ENCODE results near the gene PAPOLG.
A peak's percentile ranks its signal among the peaks of the same experiment; 100 is the strongest.

PAPOLG gene

DNA sequence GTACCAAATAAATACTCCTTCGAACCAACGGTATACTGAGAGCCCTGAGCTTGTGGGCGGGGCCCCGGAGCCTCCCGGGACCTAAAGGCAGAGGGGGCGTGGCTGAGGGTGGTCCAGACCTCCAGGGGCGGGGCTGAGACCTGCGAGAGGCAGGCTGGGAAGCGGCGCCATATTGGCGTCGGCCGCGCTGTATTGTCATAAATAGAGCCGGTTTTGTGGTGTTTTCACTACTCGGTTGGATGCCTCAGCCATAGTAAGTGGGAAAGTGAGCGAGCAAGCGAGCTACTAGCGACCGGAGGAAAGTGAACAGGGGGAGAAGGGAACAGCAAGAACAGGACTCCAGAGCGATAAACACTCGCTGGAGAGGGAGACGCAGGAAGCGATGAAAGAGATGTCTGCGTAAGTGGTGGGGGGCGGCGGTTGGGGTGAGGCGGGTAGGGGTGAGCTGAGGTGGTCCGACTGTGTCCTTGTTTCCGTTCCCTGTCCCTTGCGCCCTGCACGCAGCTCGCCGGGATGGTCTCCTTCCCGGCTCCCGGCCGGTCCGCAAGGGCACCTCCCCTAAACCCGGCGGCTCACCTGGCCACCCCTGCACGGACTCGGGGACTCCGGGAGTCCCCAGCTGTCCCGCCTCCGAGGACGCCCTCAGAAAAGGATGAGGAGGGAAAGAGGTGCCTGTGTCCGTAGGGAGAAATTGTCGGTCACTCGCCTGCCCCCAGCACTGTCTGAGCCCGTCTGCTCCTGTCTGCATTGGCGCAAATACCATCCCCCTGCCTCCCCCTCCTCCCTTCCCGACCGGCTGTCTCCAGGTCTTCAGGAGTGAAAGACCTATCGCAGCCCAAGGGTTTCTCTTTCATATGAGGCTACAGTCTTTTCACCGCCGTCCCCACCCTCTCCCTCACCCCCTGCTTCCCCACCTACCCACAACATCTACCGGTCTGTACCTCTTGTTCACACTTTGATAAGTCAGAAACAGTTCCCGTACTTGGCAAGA, at the start of gene PAPOLG:
TSS of gene PAPOLG (plus strand) at position 172 of the 991 bp plus-strand sequence. CDS start at position 383, 211 bp downstream.
- DNase-seq (ENCODE audit: low read depth), result peak; percentile 40

DNA sequence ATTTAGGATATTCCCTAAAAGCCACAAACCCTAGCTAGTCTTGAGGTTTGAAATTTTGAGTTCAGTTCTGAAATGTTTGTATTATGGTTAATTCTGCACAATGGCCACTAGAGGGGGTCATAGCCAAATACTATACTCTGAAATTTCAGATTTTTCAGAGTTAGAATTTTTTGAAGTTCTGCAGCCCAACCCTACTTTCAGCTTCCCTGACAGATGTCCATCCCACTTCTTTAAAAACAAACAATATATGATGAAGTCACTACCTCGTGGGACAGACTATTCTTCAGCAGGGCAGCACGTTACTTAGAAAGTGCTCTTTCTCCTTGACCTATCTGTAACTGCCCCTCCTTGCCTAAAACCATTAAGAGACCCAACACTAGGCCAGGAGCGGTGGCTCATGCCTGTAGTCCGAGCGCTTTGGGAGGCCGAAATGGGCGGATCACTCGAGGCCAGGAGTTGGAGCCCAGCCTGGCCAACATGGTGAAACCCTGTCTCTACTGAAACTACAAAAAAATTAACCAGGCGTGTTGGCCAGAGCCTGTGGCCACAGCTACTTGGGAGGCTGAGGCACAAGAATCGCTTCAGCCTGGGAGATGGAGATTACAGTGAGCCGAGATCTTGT, 48.2 kb upstream of the PAPOLG start:
- no peak for DNase-seq (ENCODE audit: low read depth)

DNA sequence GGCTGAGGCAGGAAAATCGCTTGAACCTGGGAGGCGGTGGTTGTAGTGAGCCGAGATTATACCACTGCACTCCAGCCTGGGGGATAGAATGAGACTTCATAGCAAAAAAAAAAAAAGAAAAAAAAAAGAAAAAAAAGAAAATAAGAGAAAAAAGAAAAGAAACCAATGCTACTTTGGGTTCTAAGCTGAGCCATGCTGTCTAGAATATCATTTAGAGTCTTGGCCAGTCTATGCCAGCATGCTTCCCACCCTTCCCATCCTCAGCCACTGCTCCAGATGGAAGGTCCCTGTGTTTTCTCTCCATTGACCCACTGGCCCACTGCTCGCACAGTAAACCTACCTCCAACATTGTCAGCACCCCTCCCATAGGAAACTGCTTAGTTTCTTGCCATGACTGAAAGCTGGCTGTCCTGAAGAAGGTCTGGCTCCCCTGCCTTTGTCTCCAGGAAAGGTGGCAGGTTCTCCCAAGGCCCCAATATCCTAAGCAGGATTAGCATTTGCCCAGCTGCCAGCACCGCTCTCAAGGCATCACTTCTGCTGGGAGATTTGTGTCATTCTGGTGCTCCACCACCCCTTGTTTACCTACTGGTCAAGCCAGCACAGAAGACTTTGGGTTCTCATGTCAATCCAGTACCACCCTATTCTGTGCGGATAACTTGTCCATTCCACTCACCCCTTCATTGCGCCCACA, 47.3 kb upstream of the PAPOLG start:
- DNase-seq (ENCODE audit: low read depth), result no peak

DNA sequence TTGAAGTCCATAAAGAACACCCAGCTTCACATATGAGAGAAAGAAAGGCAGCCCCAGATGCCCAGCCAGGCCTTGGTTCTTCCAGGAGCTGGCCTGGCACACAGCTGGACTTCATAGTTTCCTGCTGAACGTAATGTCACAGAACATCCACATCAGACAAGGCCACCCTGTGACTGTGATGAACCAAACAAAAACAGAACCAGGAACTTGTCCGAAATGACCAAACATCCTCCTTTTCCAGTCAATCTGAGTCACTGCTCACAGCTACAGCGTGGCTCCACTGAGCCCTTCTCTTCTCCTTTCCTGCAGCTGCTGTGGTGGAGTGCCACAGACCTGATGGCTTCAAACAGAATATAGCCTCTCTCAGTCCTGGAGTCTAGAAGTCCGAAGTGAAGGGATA, 45.4 kb upstream of the PAPOLG start:
- DNase-seq (ENCODE audit: low read depth), result peak; percentile 8

DNA sequence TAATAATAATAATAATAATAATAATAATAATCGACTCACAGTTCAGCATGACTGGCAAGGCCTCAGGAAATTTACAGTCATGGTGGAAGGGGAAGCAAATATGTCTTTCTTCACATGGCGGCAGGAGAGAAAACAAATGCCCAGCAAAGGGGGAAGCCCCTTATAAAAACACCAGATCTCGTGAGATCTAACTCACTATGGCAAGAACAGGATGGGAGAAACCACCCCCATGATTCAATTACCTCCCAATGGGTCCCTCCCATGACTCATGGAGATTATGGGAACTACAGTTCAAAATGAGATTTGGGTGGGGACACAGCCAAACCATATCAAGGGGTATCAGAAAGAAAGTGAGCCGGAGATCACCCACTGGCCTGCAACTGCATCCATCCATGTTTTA, 40.5 kb upstream of the PAPOLG start:
- no peak for DNase-seq (ENCODE audit: low read depth)

DNA sequence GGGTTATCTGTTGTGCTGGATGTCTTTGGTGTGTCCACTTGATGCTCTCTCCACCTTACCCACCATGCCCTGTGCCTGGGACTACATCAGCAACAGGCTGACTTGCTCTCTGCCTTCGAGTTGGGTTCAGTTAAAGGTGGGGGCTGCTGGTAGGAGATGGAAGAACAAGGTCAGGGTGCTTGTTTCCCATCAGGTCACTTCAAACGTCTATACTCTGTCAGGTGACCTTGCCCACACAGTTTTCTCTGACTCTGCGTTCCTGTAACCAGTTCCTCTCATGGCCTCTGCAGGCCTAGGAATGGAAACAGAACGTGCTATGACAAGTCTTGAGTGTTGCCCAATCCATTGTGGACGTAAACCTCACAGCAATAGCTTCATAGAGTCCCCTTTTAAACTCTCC, 38.4 kb upstream of the PAPOLG start:
- DNase-seq (ENCODE audit: low read depth), result no peak

DNA sequence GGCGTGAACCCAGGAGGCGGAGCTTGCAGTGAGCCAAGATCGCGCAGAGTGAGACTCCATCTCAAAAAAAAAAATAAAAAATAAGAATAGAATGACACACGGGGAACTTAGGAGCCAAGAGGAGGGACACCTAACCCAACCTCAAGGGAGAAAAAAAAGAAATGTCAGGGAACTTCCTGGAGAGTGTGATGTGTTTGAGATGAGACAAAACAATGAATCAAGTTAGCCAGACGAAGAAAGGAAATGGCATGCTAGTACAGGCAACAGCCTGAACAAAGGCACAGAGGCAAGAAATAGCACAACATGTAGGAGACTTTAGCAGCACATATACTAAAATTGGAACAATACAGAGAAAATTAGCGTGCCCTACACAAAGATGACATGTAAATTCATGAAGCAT, 36.7 kb upstream of the PAPOLG start:
- DNase-seq (ENCODE audit: low read depth), result no peak

DNA sequence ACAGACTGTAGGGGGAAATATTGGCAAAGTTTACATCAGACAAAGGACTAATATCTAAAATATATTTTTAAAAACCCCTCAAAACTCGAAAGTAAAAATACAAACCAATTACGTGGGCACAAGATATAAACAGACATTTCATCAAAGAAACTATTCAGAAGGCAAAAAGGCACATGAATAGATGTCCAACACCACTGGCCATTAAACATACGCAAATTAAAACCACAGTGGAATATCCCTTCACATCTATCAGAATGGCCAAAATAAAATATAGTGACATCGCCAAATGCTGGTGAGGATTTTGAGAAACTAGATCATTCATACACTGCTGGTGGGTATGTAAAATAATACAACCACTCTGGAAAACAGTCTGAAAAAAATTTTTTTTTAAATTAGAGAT, 30.6 kb upstream of the PAPOLG start:
- DNase-seq (ENCODE audit: low read depth), result no peak

DNA sequence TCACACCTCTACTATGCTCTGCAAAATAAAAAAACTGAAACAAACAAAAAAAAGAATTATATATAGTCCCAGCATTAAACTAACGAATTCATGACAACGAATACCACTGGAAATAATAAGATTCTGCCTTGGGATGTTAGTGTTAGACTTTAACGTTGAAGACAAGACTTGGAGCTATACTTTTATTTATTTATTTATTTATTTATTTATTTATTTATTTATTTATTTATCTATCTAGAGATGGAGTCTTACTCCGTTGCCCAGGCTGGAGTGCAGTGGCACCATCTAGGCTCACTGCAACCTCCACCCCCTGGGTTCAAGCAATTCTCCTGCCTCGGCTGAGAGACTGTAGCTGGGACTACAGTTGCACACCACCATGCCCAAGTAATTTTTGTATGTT, 27.2 kb upstream of the PAPOLG start:
- no peak for DNase-seq (ENCODE audit: low read depth)

DNA sequence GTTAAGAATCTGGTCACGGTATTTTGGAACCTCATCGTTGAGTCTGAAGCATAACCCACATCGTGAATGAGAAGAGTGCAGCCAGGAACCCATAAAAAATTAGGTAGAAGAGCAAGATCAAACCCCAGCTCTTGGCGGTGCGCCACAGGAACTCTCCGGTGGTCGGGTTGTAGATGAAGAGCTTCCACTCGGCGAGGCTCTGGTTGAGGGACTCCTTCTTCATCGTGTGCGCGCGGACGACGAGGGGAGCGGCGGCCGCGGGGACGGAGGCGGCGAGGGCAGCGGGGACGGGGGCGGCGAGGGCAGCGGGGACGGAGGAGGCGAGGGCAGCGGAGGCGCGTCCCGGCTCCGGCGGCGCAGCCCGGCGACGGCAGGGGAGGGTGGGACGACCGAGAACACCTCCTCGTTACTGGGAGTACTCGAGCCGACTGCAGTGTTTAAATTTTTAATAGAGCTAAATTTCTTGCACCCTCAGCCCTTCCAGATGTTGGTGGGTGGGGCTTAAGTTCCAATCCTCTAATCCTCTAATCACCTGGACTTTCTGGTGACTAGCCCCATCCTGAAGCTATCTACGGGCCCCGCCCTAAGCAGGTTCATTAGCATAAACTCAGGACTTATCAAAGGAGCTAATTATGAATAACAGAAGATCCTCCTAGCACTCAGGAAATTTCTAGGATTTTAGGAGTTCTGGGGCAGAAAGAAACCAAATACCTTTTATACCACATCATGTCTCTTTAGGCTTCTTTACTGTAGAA, 20.4 kb upstream of the PAPOLG start:
- no peak for DNase-seq (ENCODE audit: low read depth)

DNA sequence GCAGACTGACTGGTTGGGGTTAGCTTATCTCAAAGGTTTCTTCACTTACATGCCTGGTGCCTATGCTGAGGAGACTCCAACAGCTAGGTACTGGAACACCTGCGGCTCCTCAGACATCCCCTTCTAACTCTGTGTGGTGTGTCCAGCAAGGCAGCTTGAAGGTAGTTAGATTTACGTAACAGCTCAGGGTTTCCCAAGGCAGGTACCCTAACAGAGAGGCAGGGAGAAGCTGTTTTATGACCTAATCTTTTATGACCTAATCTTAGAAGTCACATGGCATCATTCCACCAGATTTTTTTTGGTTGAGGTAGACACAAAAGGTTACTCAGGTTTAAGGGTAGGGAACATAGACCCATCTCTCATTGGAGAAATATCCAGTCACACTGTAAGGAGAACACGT, 17.4 kb upstream of the PAPOLG start:
- no peak for DNase-seq (ENCODE audit: low read depth)

DNA sequence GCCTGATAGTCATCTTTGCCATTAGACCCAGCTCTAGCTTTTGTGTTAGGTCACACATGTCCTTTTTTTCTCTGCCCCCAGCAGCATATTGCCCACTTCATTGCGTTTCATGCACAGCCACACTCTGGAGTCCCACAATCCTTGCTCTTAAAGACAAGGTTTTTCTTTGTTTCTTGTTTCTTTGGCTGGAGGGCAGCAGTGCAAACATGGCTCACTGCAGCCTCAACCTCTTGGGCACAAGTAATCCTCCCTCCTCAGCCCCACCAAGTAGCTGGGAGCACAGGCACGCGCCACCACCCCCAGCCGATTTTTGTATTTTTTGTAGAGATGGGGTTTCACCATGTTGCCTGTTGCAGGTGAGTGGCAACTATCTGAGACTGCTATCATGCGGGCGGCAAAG, 16.9 kb upstream of the PAPOLG start:
- DNase-seq (ENCODE audit: low read depth), result no peak

DNA sequence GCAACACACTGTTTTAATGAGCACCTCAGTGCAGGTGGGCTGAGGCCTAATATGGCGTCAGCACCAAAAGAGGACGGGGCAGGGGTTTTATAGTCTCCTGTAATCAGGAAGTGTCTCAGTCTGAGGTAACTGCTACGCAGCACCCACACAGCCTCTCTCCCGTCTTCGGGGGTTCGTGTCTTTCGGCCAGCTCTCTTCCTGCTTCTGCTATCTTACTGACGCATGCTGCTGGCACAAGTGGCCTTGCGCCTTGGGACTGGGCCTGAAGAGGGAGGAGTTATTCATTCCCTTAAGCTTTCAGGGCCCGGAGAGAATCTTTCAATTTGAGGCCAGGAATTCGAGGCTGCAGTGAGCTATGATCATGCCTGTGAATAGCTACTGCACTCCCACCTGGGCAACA, 14.5 kb upstream of the PAPOLG start:
- no peak for DNase-seq (ENCODE audit: low read depth)

DNA sequence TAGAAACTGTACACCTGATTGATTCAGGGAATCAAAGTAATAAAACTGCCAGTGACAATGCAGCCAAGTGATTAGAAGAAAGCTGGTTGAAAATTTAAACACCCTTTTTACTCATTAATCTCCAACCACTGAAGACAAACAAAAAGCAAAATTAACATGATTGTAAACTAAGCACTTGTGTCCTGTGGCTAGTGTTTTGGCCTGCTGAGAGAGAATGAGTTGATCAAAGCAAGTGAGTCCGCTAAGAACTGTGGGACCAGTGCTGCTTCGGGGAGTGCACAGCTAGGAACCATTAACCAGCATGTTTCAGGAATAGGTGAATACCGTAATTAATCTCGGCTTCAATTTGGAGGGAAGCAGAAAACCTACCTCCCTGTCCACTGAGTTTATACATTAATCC, 13.6 kb upstream of the PAPOLG start:
- DNase-seq (ENCODE audit: low read depth), result no peak

DNA sequence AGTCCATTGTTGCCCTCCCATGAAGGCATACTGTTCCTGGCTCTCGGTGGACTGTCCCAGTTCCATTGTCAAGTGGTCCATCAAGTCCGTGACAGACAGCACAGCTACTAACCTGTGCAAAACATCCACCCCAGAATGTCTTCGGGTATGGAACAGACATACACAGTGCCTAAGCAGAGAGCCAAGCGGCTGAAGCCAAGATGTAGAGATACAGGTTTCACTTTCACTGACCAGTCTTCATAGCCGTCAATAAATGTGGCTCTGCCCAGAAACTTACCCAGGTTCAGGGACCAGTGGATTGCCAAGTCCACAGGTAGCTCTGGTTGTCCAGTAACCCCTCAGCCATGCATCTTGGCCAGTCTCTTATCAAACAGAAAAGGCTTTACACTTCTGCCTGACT, 10.7 kb upstream of the PAPOLG start:
- DNase-seq (ENCODE audit: low read depth), result no peak

DNA sequence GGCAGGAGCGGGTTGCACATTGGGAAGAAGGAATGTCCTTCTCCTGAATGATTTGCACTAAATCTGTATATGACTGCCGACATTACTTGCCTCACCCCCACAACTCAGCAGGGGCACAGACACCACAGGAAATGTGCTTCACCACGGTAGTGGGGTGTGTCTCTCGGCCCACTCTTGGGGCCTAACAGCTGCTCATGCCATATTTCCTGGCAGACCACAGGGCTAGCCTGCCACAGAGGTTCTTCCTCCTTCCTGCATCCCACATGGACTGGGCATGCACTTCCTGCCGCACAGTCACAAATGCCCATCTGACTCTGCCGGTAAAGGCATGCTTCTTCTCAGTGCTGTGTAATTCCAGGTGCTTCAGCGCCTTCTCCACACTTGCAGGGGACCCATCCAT, 10.3 kb upstream of the PAPOLG start:
- DNase-seq (ENCODE audit: low read depth), result no peak

DNA sequence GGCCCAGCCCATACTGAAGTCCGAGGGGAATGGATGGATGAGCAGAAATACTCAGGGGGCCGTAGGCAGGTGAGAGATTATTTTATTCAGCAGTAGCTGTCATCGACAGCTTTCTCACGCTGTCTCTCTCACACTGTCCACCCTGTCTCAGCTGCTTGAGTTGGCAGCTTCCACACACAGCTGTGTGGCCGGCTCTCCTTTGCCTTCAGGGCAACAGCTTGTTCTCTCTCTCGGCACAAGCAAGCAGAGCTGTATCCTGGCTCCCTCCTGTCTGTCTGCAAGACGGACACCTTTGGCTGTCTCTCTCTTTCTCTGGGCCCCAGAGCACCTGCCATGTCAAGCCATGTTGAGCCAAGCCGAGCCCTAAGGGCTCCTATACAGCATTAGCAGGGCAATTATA, 9.8 kb upstream of the PAPOLG start:
- no peak for DNase-seq (ENCODE audit: low read depth)

DNA sequence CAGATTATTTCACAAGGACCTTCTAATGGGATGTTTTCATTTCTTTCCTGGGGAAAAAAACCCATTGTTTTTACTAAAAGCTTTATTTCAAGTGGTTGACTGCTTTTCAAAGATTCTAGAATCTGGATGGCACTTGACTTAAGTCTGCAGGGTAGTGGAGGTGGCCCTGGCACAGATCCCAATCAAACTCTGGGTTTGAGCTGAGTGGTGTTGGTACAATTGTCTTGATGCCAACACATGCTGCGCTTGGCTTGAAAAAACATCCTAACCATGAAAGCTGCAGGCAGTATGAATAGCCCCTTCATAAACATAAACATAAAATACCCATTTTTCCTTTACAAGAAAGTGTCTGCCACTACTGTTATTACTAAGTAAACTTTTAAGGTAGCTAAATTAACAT, 3.6 kb downstream of the PAPOLG start:
- no peak for DNase-seq (ENCODE audit: low read depth)

DNA sequence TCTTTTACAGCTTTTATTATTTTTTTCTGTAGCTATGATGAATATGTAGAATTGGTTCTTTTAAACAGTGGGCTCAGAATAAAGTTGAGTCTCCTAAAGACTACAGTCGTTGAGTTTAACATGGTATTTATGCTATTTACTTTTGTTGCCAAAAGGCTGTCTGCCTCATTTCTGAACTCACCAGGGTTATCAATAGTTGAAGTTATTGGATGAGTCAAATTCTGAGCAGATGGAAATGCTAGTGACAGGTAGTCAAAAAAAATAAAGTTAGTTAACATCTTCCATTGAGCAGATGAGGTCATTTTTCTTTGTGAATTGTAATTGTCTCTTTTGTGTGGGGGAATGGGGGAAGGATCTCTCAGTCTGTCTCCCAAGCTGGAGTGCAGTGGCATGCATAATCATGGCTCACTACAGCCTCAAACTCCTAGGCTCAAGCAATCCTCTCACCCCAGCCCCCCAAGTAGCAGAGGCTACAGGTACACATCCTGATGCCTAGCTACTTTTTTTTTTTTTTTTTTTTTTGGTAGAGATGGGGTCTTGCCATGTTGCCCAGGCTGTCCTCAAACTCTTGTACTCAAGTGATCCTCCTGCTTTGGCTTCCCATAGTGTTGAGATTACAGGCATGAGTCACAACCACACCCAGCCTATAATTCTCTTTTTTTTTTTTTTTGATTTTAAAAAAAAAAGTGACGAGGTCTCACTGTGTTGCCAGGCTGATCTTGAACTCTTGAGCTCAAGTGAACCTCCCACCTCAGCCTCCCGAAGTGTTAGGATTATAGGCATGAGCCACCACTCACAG, 8.9 kb downstream of the PAPOLG start:
- DNase-seq (ENCODE audit: low read depth), result no peak

DNA sequence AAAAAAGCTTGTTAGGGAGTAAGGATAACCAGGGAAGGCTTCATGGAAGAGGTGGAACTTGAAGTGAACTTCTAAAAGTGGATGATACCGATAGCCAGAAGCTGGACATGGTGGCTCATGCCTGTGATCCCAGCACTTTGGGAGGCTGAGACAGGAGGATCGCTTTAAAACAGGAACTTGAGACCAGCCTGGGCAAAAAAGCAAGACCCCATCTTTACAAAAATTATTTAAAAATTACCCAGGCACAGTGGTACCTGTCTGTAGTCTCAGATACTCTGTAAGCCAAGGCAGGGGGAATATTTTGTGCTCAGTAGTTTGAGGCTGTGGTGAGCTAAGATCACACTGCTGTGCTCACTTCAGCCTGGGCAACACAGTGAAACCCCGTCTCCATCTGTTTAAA, 10.2 kb downstream of the PAPOLG start:
- no peak for DNase-seq (ENCODE audit: low read depth)

DNA sequence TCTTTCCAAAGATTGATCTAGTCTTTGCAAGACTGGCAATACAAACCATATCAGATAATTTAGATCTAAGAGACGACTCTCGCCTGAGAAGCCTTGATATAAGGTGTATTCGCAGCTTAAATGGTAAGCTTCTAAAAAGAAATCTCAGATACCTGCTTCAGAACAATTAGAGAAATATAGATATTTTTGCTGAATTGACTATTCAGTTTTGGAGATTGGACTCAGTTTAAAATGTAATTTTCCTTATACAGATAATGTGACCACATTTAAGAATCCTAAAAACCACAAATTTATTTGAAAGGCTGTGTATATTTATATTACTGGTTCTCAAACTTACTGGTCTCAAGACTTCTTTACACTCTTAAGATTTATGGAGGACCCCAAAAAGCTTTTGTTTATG, 15.4 kb downstream of the PAPOLG start:
- DNase-seq (ENCODE audit: low read depth), result no peak
